ENCODE results near the gene NRL. TPM values are rescaled to one million over a fixed set of nuclear protein-coding genes. Genes with fewer than 3 reads are reported as not detected.

Gene NRL
- total and polyA plus RNA-seq, 10 of the 15 experiments (the other 5 are each of a cell fraction or from before 2014, with no cell fraction given), result 0.11 to 4.4 (median 2.2) TPM

- TF ChIP-seq ZBTB11 (CRISPR knock-in tag; IDR thresholded peaks at IDR 0.05) (no peak), SP1 (IDR thresholded peaks at IDR 0.05; ENCODE audit: low read depth, low read length) (no peak), SMARCA5 (IDR thresholded peaks at IDR 0.05) (no peak)
Observed at GRCh38 chr14:24092505-24093206, 22.1 kb downstream of the NRL start (continued).

- Histone ChIP-seq H3K27ac (ENCODE audit: control insufficient read depth, insufficient read depth) (no peak overlapping the region), H3K9me3 (replicated peaks; ENCODE audit: control insufficient read depth, insufficient read depth, low read length) (no peaks in the 10 kb centered on the region), H3K9ac (ENCODE audit: control insufficient read depth, insufficient read depth, low read length) (no peak overlapping the region), H2AFZ (ENCODE audit: control insufficient read depth, low read depth, low read length) (no peak overlapping the region), H3K27me3 (replicated peaks in 1 of 2; ENCODE audit: control insufficient read depth in 2 of 2, insufficient read depth in 2 of 2, low read length in 1 of 2) (no peaks in the 10 kb centered on the region), H4K20me1 (ENCODE audit: control insufficient read depth, insufficient read depth) (no peaks in the 10 kb centered on the region), H3K79me2 (ENCODE audit: control insufficient read depth, insufficient read depth, low read length) (peaks cover 24% of the 10 kb centered on the region), H3K4me1 (ENCODE audit: control insufficient read depth, insufficient read depth, low read length) (0 out of 2 replicates have a peak, but pooled peaks cover 3% of the 10 kb centered on the region), H3K4me3 (no peak overlapping the region), H3K4me2 (ENCODE audit: control insufficient read depth, insufficient read depth) (no peak overlapping the region), H3K36me3 (ENCODE audit: control insufficient read depth in 2 of 2, insufficient read depth in 2 of 2, low read length in 1 of 2) (no peaks in the 10 kb centered on the region; a peak in 1 of 4 replicates)
- in situ Hi-C loops (cut with MboI), result loop anchor here (5.0 kb wide), 2 partner anchors 35 to 115 kb away; no protein-coding TSS in a partner anchor
- ATAC-seq, result no peak
- FAIRE-seq, result no peak
- intact Hi-C loops (cut with micrococcal nuclease; ENCODE audit: unreplicated experiment), result loop anchor here (5.0 kb wide), 1 partner anchor 205 kb away; the partner anchor contains the start of genes DHRS1 and NOP9
- ChIA-PET POLR2A (interaction anchor here (1.0 to 6.8 kb wide), 11 partner anchors 10 to 81 kb away, joined by 3 to 90 read pairs (median 4); partner anchors contain the start of genes CARMIL3, CPNE6, DCAF11 and NRL), RAD21 (ENCODE audit: unreplicated experiment) (interaction anchor here (1.1 to 9.1 kb wide), 8 partner anchors 11 to 150 kb away, joined by 3 to 153 read pairs (median 32); partner anchors contain the start of genes DCAF11, IRF9, NRL and TINF2), CTCF (interaction anchor here (0.6 to 11.2 kb wide), 23 partner anchors 11 to 460 kb away, joined by 3 to 294 read pairs (median 5); partner anchors contain the start of genes CARMIL3, DCAF11, IRF9 and NRL), SMC1A (ENCODE audit: uncharacterized antibody, unreplicated experiment) (interaction anchor here (0.8 to 9.2 kb wide), 13 partner anchors 11 to 154 kb away, joined by 3 to 195 read pairs (median 6); partner anchors contain the start of genes DCAF11, IRF9, NRL and PSME2)
- TF ChIP-seq NFXL1 (IDR thresholded peaks at IDR 0.05; ENCODE audit: borderline replicate concordance), result no peak
- TF ChIP-seq NR2F1 (conservative IDR thresholded peaks at IDR 0.05), result no peak
- no peak for TF ChIP-seq CEBPZ (IDR thresholded peaks at IDR 0.05; ENCODE audit: low read depth, low read length)
- no peak for TF ChIP-seq USF1 (IDR thresholded peaks at IDR 0.05; ENCODE audit: borderline replicate concordance, extremely low read length, insufficient read depth, low read depth, low read length)
- TF ChIP-seq SPI1 (IDR thresholded peaks at IDR 0.05; ENCODE audit: borderline replicate concordance, insufficient read depth, low read depth, low read length), result no peak
- TF ChIP-seq STAT1 (conservative IDR thresholded peaks at IDR 0.05), result no peak
- TF ChIP-seq HDGF (IDR thresholded peaks at IDR 0.05), result no peak
- no TSS peak for BruUV-seq (replicated peaks)
- no peak for DNase-seq (ENCODE audit: low read depth, low spot score)
Observed at GRCh38 chr14:24092110-24092504, 22.6 kb downstream of the NRL start.

All from GM12878 (cell line).